Subcutaneous adipose tissue (tissue), 4 donors: ENCODE data around the gene ADGB. TPM values are rescaled to one million over a fixed set of nuclear protein-coding genes. Genes with fewer than 3 reads are reported as not detected.

Experiments
- total RNA-seq, 4 donors: library from RNA; depleted of rRNA; stranded (reverse); fragments of >200 nt; gene quantifications; one replicate each; pipeline ENCODE4 v1.1.0, GENCODE V29; 2016
- TF ChIP-seq, protein P1 (sequence below): fragments of 450-650 bp; IDR thresholded peaks from one replicate; pipeline ENCODE4 v1.5.1; 2016; ENCODE audit warnings: low read depth, mild to moderate bottlenecking, control low read depth, antibody characterized with exemption, moderate library complexity

Gene ADGB
- total RNA-seq, 4 donors from 2014 or later, result not detected

DNA sequence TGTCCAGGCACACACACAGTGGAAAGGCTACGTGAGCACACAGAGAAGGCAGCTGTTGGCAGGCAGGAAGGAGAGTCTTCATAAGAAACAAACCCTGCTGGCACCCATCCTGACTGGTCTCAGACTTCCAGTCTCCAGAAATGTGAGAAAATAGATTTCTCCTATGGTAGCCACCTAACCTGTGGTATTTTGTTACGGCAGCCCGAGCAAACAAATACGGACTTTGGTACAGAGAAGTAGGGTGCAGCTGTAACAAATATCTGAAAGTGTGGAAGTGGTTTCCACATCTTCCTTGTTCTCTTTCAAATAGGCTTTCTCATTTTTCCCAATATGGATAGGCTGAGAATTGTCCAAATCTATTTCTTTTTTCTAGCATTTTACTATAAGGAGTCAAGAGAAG is 94.6 kb downstream of the ADGB start:
- TF ChIP-seq, protein P1, sequence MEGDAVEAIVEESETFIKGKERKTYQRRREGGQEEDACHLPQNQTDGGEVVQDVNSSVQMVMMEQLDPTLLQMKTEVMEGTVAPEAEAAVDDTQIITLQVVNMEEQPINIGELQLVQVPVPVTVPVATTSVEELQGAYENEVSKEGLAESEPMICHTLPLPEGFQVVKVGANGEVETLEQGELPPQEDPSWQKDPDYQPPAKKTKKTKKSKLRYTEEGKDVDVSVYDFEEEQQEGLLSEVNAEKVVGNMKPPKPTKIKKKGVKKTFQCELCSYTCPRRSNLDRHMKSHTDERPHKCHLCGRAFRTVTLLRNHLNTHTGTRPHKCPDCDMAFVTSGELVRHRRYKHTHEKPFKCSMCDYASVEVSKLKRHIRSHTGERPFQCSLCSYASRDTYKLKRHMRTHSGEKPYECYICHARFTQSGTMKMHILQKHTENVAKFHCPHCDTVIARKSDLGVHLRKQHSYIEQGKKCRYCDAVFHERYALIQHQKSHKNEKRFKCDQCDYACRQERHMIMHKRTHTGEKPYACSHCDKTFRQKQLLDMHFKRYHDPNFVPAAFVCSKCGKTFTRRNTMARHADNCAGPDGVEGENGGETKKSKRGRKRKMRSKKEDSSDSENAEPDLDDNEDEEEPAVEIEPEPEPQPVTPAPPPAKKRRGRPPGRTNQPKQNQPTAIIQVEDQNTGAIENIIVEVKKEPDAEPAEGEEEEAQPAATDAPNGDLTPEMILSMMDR, result no peak

GRCh38 chr6:146697921-146698320 is 99.1 kb downstream of the ADGB start:
- TF ChIP-seq, protein P1, result no peak

DNA sequence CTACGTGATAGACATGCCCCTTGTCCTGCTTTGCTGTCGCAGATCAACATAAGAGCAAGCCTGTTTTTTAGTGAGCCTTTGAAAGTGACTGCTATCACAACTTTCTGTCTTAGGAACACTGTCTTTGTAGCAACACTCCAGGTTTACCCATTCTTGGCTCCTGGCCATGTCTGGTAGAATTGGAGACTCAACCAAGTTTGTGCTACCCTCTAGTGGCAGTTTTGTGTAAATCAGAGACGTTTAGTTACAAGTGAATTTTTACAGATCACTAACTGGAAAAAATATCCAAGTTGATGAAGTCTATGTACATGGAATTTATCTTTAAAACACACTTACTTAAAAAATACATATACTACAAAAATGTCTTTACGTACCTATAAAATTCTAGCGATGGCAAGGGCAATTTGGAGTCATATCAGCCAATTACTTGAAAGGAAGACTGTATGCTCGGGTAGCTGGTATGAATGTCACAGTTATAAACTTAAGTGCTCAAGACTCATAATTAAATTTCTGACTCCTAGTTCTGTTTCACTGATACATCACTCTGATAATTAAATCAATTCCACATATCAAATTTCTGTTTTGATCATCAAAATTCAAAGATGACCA is 101.4 kb downstream of the ADGB start:
- TF ChIP-seq, protein P1, result no peak

DNA sequence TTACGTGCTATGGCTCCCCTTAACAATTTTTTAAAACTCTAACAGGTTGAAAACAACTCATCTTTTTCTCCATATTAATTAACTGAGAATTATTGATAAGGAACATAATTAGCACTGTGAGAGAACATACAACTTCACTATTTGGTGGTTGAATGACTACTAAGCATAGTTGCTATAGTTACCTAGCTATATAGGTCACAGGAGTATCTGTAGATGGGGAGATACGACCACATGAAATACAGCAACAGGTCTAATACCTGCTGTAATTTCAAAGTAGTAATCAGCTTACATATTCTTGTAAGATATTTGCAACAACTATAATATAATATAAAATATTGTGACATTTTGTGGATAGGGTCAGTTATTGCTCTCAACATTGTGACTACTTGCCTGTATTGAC is 102.9 kb downstream of the ADGB start:
- TF ChIP-seq, protein P1, result no peak

- TF ChIP-seq, protein P1, result no peak
Measured at GRCh38 chr6:146709036-146709622, 110.4 kb downstream of the ADGB start.

- TF ChIP-seq, protein P1, result no peak
Measured at GRCh38 chr6:146719387-146719786, 120.6 kb downstream of the ADGB start.

DNA sequence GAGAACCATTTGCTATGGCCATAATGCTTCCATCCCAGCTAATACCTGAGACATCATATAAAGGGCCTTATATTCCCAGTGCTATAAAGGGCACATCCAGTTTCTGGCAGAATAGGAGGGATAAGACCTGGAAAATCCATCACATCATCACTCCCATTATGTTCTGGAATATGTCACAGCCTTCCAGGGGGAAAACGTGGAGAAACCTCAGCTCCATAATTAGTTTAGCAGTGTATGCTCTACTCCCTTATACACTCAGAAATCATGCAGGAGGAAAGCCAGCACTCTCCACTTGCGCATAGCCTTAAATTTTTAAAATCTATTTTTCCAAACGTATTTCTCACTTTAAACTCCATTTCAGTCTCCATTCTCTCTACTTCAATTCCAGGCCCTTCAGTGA is 140.9 kb downstream of the ADGB start:
- TF ChIP-seq, protein P1, result no peak
